GM18951 (cell line): ENCODE data around the gene NEDD4L.

Source experiments
- POLR2A ChIP-seq: IDR thresholded peaks from 4 replicates; pipeline ENCODE4 v1.6.1; 2011; ENCODE audit warnings: mild to moderate bottlenecking; ENCODE audit not compliant: insufficient read length, insufficient read depth; ENCODE audit errors: extremely low read depth
- in situ Hi-C: fragments of 300-500 bp; cut with MboI; formaldehyde crosslinking; loops from one replicate; pipeline ENCODE4 v1.12.0; 2022; ENCODE audit warnings: low sequenced_read_pairs, mixed read lengths, inconsistent platforms; ENCODE audit not compliant: unreplicated experiment

NEDD4L gene

DNA sequence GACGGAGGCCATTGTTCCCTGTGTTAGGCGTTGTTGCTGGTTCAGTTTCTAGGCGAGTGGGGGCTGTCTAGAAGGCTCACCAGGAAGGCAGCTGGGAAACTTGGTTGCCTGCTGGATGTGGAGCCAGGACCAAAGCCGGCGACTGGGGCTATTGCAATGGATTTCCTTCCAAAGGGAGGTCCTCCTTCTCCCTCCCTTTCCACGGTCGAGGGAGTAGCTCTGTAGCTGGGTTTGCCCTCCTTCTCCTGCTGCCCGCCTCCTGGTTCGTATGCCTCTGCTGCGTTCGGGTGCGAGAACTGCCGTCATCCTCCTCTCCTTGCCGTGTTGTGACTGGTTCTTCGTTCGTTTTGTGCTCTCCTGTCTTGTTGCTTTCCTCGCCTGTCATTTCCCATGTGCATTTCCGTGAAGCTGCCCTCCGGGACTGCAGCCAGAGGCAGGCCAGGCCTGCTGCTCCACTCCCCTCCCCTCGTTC, 203.4 kb downstream of the NEDD4L start:
- in situ Hi-C loops: no loop called here

GRCh38 chr18:58249712-58250111, 205.7 kb downstream of the NEDD4L start:
- no peak for TF ChIP-seq POLR2A
- in situ Hi-C loops: no loop called here

More for the DNA sequence above, 203.4 kb downstream of the NEDD4L start:
- no peak for TF ChIP-seq POLR2A

DNA sequence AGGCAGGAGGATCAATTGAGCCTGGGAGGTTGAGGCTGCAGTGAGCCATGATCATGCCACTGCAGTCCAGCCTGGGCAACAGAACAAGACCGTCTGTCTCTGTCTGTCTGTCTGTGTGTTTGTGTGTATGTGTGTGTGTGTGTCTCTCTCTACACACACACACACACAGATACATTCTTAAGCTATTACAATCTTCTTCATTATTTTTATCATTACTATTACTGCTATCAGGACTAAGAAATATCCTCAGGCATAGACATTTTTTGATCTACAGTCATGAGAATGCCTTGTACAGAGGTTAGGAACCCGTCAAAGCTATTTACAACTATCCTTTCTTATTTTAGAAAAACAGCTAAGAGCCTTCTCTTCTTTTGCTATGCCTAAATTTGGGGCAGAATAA, 207.4 kb downstream of the NEDD4L start:
- in situ Hi-C loops: no loop called here
- TF ChIP-seq POLR2A: no peak

DNA sequence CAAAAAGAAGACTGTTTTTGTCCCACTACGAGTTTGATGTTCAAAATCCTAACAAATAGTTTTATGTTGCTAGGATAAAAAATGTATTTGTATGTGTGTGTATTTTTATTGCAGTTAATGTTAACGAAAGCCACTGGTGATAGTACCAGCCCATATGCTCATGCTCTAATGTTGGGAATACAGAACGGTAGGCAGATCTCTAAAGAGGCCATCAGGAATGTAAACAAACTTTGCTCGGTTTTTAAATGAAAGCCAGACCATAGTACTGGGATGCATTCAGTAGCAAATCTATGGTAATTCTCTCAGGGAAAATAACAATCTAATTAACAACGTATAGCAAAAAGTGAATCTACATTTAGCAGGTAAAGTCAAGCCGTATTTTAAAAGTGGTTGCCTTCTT, 208.1 kb downstream of the NEDD4L start:
- in situ Hi-C loops: no loop called here
- TF ChIP-seq POLR2A: no peak

GRCh38 chr18:58253318-58253717, 209.3 kb downstream of the NEDD4L start:
- in situ Hi-C loops: no loop called here
- no peak for TF ChIP-seq POLR2A

DNA sequence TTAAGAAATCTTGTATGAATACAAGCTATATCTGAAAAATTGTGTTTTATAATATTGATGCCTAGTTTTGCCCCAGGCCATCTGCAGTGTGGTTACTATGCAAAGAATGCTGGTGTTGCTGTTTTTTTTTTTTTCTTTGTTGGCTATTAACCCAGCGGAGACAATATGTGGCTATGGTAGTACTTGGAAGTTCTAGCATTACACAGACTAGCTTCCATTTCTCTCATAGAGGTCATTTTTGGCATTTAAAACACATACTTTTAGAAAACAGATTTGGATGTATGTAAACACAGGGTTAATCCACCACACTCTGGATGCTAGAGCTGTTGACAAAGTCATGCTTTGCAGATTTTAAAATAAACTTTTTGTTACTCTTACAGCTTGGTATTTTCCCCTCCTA, 209.8 kb downstream of the NEDD4L start:
- TF ChIP-seq POLR2A: no peak
- in situ Hi-C loops: no loop called here

GRCh38 chr18:58254873-58255511, 211.0 kb downstream of the NEDD4L start:
- no peak for TF ChIP-seq POLR2A
- in situ Hi-C loops: no loop called here

DNA sequence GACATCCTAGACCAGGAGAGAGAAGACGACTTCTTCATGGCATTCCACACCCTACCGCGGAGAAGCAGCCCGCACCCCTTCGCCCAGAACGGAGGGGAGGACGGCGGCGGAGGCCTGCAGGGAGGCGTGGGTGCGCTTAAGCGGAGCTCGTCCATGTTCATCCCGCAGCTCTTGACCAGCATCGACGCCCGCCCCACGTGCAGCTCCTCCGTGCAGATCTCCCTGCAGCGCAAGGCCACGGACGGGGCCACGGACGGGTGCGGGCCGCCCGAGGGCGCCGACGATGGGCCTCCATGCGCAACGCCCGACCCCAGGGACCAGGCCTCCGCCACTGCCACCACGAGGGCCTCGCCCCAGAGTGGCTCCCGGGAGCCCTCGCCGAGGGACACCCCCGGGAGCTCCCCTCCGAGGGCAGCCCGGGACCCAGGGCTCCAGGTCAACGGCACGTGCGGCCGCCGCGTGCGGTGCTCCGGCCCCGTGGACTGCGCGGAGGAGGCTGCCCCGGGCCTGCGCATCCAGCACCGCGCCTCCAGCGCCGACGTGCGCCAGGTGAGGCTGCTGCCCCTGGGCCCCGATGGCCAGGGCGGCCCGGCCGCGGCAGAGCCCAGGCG, 211.8 kb downstream of the NEDD4L start:
- in situ Hi-C loops: no loop called here
- no peak for TF ChIP-seq POLR2A

DNA sequence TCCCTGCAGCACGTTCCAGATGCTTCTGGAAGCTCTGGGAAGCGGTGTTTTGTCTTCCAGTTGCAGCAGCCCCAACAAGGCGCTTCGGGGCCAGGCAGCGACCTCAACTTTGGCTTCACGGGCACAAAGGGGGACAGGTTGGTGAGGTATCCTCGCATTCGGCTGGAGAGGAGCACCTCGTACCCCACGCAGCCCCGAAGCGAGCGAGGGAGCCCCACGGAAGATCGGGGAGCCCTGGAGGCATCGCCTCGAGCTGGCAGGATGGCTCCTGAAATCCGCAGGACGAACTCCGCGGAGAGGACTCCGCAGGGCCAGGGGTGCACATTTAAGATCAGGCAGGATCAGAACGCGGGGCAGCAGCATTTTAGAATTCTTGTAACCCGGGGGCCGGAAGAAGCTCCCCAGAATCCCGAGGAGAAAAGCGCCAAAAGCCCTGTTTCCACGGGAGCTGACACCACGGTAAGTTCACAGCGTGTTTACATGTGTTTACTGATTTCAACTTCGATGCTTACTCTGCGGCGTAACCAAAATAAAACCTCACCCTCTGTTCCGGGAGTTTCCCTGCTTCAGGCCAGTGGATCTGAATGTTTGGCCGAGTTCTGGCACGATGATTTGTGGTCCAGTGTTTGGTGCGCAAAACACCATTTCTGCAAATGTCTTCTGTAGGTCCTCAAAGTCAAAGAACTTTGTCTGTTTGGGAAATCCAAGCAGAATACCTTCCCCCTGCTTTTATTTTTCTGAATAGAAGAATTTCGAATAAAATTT, 212.5 kb downstream of the NEDD4L start:
- in situ Hi-C loops: no loop called here
- TF ChIP-seq POLR2A: no peak

GRCh38 chr18:58257461-58257860, 213.4 kb downstream of the NEDD4L start:
- in situ Hi-C loops: no loop called here
- no peak for TF ChIP-seq POLR2A

GRCh38 chr18:58258692-58259342, 214.8 kb downstream of the NEDD4L start:
- in situ Hi-C loops: no loop called here
- no peak for TF ChIP-seq POLR2A

- in situ Hi-C loops: no loop called here
- no peak for TF ChIP-seq POLR2A
Measured at GRCh38 chr18:58263055-58263957, 219.3 kb downstream of the NEDD4L start.
